HL-60 (cell line): ENCODE data around the gene CEP350.

Source experiments
- DNase-seq, 2 experiments: peaks; one replicate each; pipeline ENCODE4 v3.0.0-alpha.2; 2010 to 2020; ENCODE audit warnings: low read depth in 1 of 2, low spot score in 1 of 2
- H3K27ac ChIP-seq: fragments of 250-450 bp; sonication (Bioruptor Pico); replicated peaks from 2 replicates; pipeline ENCODE4 v1.5.1; 2020; ENCODE audit warnings: mild to moderate bottlenecking, moderate library complexity
- H3K27me3 ChIP-seq: fragments of 250-450 bp; sonication (Bioruptor Pico); 2 replicates; pipeline ENCODE4 v1.5.1; 2021; ENCODE audit warnings: mild to moderate bottlenecking, moderate library complexity; ENCODE audit not compliant: insufficient read depth, poor library complexity, severe bottlenecking
- H3K4me3 ChIP-seq: replicated peaks from 2 replicates; pipeline ENCODE4 v1.5.1; 2011; ENCODE audit warnings: mild to moderate bottlenecking, control low read depth, low read length; ENCODE audit not compliant: insufficient read depth
- CTCF ChIP-seq: IDR thresholded peaks from one replicate; pipeline ENCODE4 v1.5.1; 2011; ENCODE audit warnings: low read length, control low read depth, inconsistent platforms; ENCODE audit not compliant: insufficient read depth
- GABPA ChIP-seq: IDR thresholded peaks from 2 replicates; pipeline ENCODE4 v1.6.1; 2012; ENCODE audit warnings: low read depth
- POLR2AphosphoS5 ChIP-seq: IDR thresholded peaks from 2 replicates; pipeline ENCODE4 v1.6.1; 2012; ENCODE audit warnings: low read depth
- REST ChIP-seq: IDR thresholded peaks from 2 replicates; pipeline ENCODE4 v1.6.1; 2012; ENCODE audit warnings: low read depth; ENCODE audit not compliant: insufficient replicate concordance
- SPI1 ChIP-seq: IDR thresholded peaks from 2 replicates; pipeline ENCODE4 v1.6.1; 2012; ENCODE audit warnings: low read depth, mild to moderate bottlenecking, borderline replicate concordance

The CEP350 gene

GRCh38 chr1:180135535-180135934 is 180.9 kb downstream of the CEP350 start:
- H3K27ac ChIP-seq = no peak overlapping the region
- TF ChIP-seq SPI1 = no peak
- TF ChIP-seq GABPA = no peak
- no peak for TF ChIP-seq REST
- DNase-seq = no peak
- H3K27me3 ChIP-seq = no peaks in the 10 kb centered on the region
- no peak overlapping the region for H3K4me3 ChIP-seq

- no peak overlapping the region for H3K27ac ChIP-seq
- no peaks in the 10 kb centered on the region for H3K27me3 ChIP-seq
- no peak for TF ChIP-seq REST
- TF ChIP-seq CTCF = no peak
- TF ChIP-seq POLR2AphosphoS5 = no peak
- no peak for TF ChIP-seq SPI1
- no peak for TF ChIP-seq GABPA
Measured at GRCh38 chr1:180136331-180136967, 181.8 kb downstream of the CEP350 start.

GRCh38 chr1:180136968-180137356 is 182.4 kb downstream of the CEP350 start:
- Histone ChIP-seq H3K27me3 (no peaks in the 10 kb centered on the region), H3K4me3 (no peak overlapping the region), H3K27ac (no peak overlapping the region)
- no peak for TF ChIP-seq POLR2AphosphoS5
- TF ChIP-seq GABPA = no peak
- TF ChIP-seq REST = no peak
- TF ChIP-seq SPI1 = no peak
- no peak for TF ChIP-seq CTCF
- no peak for DNase-seq

More at GRCh38 chr1:180136331-180136967, 181.8 kb downstream of the CEP350 start:
- DNase-seq = no peak
- H3K4me3 ChIP-seq = no peak overlapping the region

- DNase-seq = no peak
- no peak overlapping the region for H3K27ac ChIP-seq
- no peak for TF ChIP-seq CTCF
- TF ChIP-seq GABPA = no peak
- no peak for TF ChIP-seq SPI1
- no peak for TF ChIP-seq REST
- no peak for TF ChIP-seq POLR2AphosphoS5
- H3K27me3 ChIP-seq = no peaks in the 10 kb centered on the region
- no peak overlapping the region for H3K4me3 ChIP-seq
Measured at GRCh38 chr1:180137776-180138175, 183.2 kb downstream of the CEP350 start.
